CD4-positive, alpha-beta memory T cell (primary cell): ENCODE data around the gene PTPRT. TPM values are rescaled to one million over a fixed set of nuclear protein-coding genes. Genes with fewer than 3 reads are reported as not detected.

ENCODE experiments used
- CTCF ChIA-PET: fragments of 350-600 bp; sonication (Branson Sonifier 250); formaldehyde crosslinking; loops from one replicate; lab custom pipeline; 2021; ENCODE audit warnings: inconsistent platforms; ENCODE audit not compliant: partially characterized antibody; lab: Charles Lee
- POLR2A ChIA-PET: fragments of 350-600 bp; sonication (Branson Sonifier 250); formaldehyde crosslinking; loops from one replicate; lab custom pipeline; 2021; ENCODE audit not compliant: partially characterized antibody; lab: Charles Lee
- DNase-seq, 5 donors: peaks; one replicate each; pipeline versions ENCODE4 v3.0.0 to v3.0.0-alpha.2; 2020 to 2022; ENCODE audit warnings: mixed read lengths in 1 of 5
- H3K27ac ChIP-seq: one replicate; pipeline ENCODE4 v1.7.0; 2013; ENCODE audit warnings: low read depth, low read length
- H3K27me3 ChIP-seq: 2 replicates; pipeline ENCODE4 v1.7.0; 2013; ENCODE audit warnings: mild to moderate bottlenecking, low read length, moderate library complexity; ENCODE audit not compliant: insufficient read depth
- H3K36me3 ChIP-seq: 2 replicates; pipeline ENCODE4 v1.7.0; 2013; ENCODE audit warnings: mild to moderate bottlenecking, low read length, moderate library complexity; ENCODE audit not compliant: insufficient read depth
- H3K4me1 ChIP-seq: 2 replicates; pipeline ENCODE4 v1.7.0; 2013; ENCODE audit warnings: mild to moderate bottlenecking, low read length, moderate library complexity; ENCODE audit not compliant: insufficient read depth
- H3K4me3 ChIP-seq, 2 donors: one replicate each; pipeline ENCODE4 v1.7.0; 2013; ENCODE audit warnings: low read length in 2 of 2, mild to moderate bottlenecking in 1 of 2
- H3K9me3 ChIP-seq, 2 donors: one replicate each; pipeline ENCODE4 v1.7.0; 2013; ENCODE audit warnings: low read length in 2 of 2, control low read depth in 1 of 2; ENCODE audit not compliant: control insufficient read depth in 1 of 2
- H3K27ac Mint-ChIP-seq, 7 donors: one replicate each; pipeline ENCODE4 v1.8.0; 2020 to 2021; ENCODE audit warnings: mixed read lengths in 7 of 7, mild to moderate bottlenecking in 6 of 7, inconsistent platforms in 3 of 7, moderate library complexity in 3 of 7
- H3K27me3 Mint-ChIP-seq, 2 donors: one replicate each; pipeline ENCODE4 v1.8.0; 2020 to 2021; ENCODE audit warnings: mixed read lengths in 2 of 2
- H3K36me3 Mint-ChIP-seq, 2 donors: one replicate each; pipeline ENCODE4 v1.8.0; 2020 to 2021; ENCODE audit warnings: mixed read lengths in 2 of 2, inconsistent platforms in 1 of 2, mild to moderate bottlenecking in 1 of 2
- H3K4me1 Mint-ChIP-seq, 4 donors: one replicate each; pipeline ENCODE4 v1.8.0; 2020 to 2021; ENCODE audit warnings: mixed read lengths in 4 of 4, mild to moderate bottlenecking in 1 of 4
- H3K4me3 Mint-ChIP-seq, 8 donors: one replicate each; pipeline ENCODE4 v1.8.0; 2020 to 2021; ENCODE audit warnings: mixed read lengths in 8 of 8, mild to moderate bottlenecking in 7 of 8, moderate library complexity in 6 of 8, inconsistent platforms in 3 of 8
- H3K9me3 Mint-ChIP-seq, 8 donors: one replicate each; pipeline ENCODE4 v1.8.0; 2020 to 2021; ENCODE audit warnings: mixed read lengths in 8 of 8, mild to moderate bottlenecking in 5 of 8, inconsistent platforms in 3 of 8, moderate library complexity in 1 of 8
- intact Hi-C: fragments of 100-400 bp; cut with micrococcal nuclease; formaldehyde crosslinking; loops from one replicate; pipeline ENCODE4 v1.15.1; 2023
- polyA plus RNA-seq, 2 donors: library from polyadenylated mRNA; unstranded; fragments of 300-500 nt; fragmentation: Illumina TruSeq; gene quantifications; one replicate each; pipeline ENCODE4 v1.2.3, GENCODE V29; 2021
- total RNA-seq, 2 experiments: library from RNA; stranded (reverse); gene quantifications; one replicate each; pipeline ENCODE4 v1.2.3, GENCODE V29; 2021

The PTPRT gene
- total and polyA plus RNA-seq, 4 experiments from 2014 or later, result not detected

DNA sequence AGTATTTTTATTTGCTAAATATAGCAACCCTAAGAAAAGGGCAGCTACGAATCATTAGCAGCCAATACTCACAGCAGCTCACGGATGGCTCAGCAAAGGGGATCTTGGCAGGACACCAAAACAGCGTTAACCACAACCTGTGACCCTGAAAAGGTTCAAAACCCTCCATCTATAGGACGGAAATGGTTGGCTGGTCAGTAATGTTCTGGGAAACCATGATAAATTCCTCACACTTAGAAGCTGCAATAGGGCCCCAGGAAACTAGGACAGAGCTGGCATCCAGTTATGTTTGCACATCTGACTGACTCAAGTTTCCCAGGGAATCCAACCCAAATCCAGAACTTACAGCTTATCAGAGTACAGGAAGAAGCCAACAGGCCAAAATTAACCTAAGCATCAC lies 30.9 kb upstream of the PTPRT start:
- CTCF ChIA-PET, result no interaction called here
- no peak for DNase-seq
- POLR2A ChIA-PET, result no interaction called here
- no peaks in the 10 kb centered on the region for H3K4me1 ChIP-seq
- no peaks in the 10 kb centered on the region for H3K27me3 ChIP-seq
- H3K36me3 ChIP-seq, result no peaks in the 10 kb centered on the region
- Mint-ChIP-seq H3K4me1 (no peaks in the 10 kb centered on the region), H3K27me3 (peaks cover 0 to 5% of the 10 kb centered on the region in 2 donors), H3K4me3 (no peak overlapping the region), H3K36me3 (no peaks in the 10 kb centered on the region), H3K27ac (no peak overlapping the region), H3K9me3 (peaks cover 0 to 5% (median 0%) of the 10 kb centered on the region in 8 donors)
- H3K9me3 ChIP-seq, result no peaks in the 10 kb centered on the region
- no peak overlapping the region for H3K27ac ChIP-seq
- intact Hi-C loops, result no loop called here
- H3K4me3 ChIP-seq, result no peak overlapping the region

- Histone ChIP-seq H3K27me3 (no peaks in the 10 kb centered on the region), H3K4me3 (no peak overlapping the region), H3K4me1 (no peaks in the 10 kb centered on the region), H3K9me3 (no peaks in the 10 kb centered on the region), H3K36me3 (no peaks in the 10 kb centered on the region), H3K27ac (no peak overlapping the region)
- Mint-ChIP-seq H3K27ac (no peak overlapping the region), H3K36me3 (no peaks in the 10 kb centered on the region), H3K4me1 (no peaks in the 10 kb centered on the region), H3K27me3 (peaks cover 4 to 9% of the 10 kb centered on the region in 2 donors), H3K9me3 (peaks cover 0 to 3% (median 0%) of the 10 kb centered on the region in 8 donors), H3K4me3 (no peak overlapping the region)
- intact Hi-C loops, result no loop called here
- no peak for DNase-seq
- POLR2A ChIA-PET, result no interaction called here
- CTCF ChIA-PET, result no interaction called here
These were observed 21.2 kb upstream of the PTPRT start for GRCh38 chr20:43210901-43211300.

GRCh38 chr20:43209831-43210230 lies 20.1 kb upstream of the PTPRT start:
- no peaks in the 10 kb centered on the region for H3K36me3 Mint-ChIP-seq
- H3K9me3 Mint-ChIP-seq, result peaks cover 0 to 3% (median 2%) of the 10 kb centered on the region in 8 donors
- peaks cover 4% of the 10 kb centered on the region in 2 donors for H3K27me3 Mint-ChIP-seq
- no peaks in the 10 kb centered on the region for H3K4me1 ChIP-seq
- DNase-seq, result no peak
- H3K4me1 Mint-ChIP-seq, result no peaks in the 10 kb centered on the region
- ChIA-PET POLR2A (no interaction called here), CTCF (no interaction called here)
- no peak overlapping the region for H3K27ac ChIP-seq
- no peaks in the 10 kb centered on the region for H3K27me3 ChIP-seq
- intact Hi-C loops, result no loop called here
- H3K36me3 ChIP-seq, result no peaks in the 10 kb centered on the region
- H3K4me3 Mint-ChIP-seq, result no peak overlapping the region
- no peaks in the 10 kb centered on the region for H3K9me3 ChIP-seq
- no peak overlapping the region for H3K4me3 ChIP-seq
- H3K27ac Mint-ChIP-seq, result no peak overlapping the region

DNA sequence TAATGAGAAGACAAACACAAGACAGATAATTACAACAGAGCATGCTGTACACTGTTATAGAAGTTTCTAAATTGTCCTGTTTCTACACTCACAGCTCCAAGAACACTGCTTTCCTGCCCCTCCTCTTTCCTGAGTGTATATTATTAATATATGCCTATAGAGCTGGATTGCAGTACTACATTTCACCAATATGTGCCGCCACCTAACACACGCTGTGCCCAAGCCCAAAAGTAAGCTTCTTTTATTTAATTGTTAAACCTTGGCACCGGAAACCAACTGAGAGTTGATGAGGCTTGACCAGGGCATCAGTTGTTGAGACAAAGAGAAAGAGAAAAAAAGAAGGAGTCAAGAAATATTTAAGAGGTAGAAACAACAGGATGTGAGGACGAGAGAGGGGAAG lies 16.0 kb upstream of the PTPRT start:
- H3K4me1 Mint-ChIP-seq, result no peaks in the 10 kb centered on the region
- Histone ChIP-seq H3K36me3 (no peaks in the 10 kb centered on the region), H3K9me3 (no peaks in the 10 kb centered on the region), H3K27ac (no peak overlapping the region), H3K4me3 (no peak overlapping the region), H3K4me1 (no peaks in the 10 kb centered on the region), H3K27me3 (no peaks in the 10 kb centered on the region)
- no peak overlapping the region for H3K27ac Mint-ChIP-seq
- H3K36me3 Mint-ChIP-seq, result no peaks in the 10 kb centered on the region
- CTCF ChIA-PET, result no interaction called here
- H3K4me3 Mint-ChIP-seq, result no peak overlapping the region
- no peak for DNase-seq
- H3K27me3 Mint-ChIP-seq, result peaks cover 2 to 3% of the 10 kb centered on the region in 2 donors
- peaks cover 0 to 7% (median 1%) of the 10 kb centered on the region in 8 donors for H3K9me3 Mint-ChIP-seq
- intact Hi-C loops, result no loop called here
- POLR2A ChIA-PET, result no interaction called here

GRCh38 chr20:43202100-43202499 lies 12.4 kb upstream of the PTPRT start:
- Mint-ChIP-seq H3K9me3 (peaks cover 0 to 7% (median 1%) of the 10 kb centered on the region in 8 donors), H3K27me3 (peaks cover 0 to 1% of the 10 kb centered on the region in 2 donors), H3K27ac (no peak overlapping the region), H3K4me3 (no peak overlapping the region), H3K36me3 (no peaks in the 10 kb centered on the region), H3K4me1 (no peaks in the 10 kb centered on the region)
- Histone ChIP-seq H3K4me1 (no peaks in the 10 kb centered on the region), H3K4me3 (no peak overlapping the region), H3K27me3 (no peaks in the 10 kb centered on the region), H3K27ac (no peak overlapping the region), H3K36me3 (no peaks in the 10 kb centered on the region), H3K9me3 (no peaks in the 10 kb centered on the region)
- CTCF ChIA-PET, result interaction anchor here (1.6 kb wide), 1 partner anchor 20 kb away, joined by 3 read pairs; no protein-coding TSS in a partner anchor
- intact Hi-C loops, result no loop called here
- DNase-seq, result no peak
- POLR2A ChIA-PET, result no interaction called here

DNA sequence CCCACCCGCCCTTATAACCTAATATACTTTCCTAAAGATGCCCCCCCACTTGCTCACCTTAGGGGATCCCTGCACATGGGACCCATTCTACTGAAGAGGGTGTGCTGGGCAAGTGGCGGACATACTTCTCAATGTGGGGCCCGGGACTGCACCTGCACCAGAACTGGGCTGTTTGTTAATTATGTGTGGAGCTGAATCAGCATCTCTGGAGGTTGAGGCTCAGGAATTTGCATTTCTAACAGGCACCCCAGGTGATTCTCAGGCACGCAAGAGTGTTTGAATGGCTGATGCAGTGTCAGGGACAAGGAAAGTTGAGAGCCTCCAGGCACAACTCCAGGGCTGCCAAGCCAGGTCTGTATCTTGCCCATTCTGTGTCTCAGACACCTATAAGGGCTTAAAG lies 8.9 kb upstream of the PTPRT start:
- CTCF ChIA-PET, result no interaction called here
- no peaks in the 10 kb centered on the region for H3K4me1 ChIP-seq
- DNase-seq, result no peak
- no peaks in the 10 kb centered on the region for H3K9me3 ChIP-seq
- Mint-ChIP-seq H3K4me1 (no peaks in the 10 kb centered on the region), H3K36me3 (no peaks in the 10 kb centered on the region), H3K27ac (no peak overlapping the region), H3K9me3 (peaks cover 0 to 5% (median 0%) of the 10 kb centered on the region in 8 donors), H3K4me3 (no peak overlapping the region), H3K27me3 (peaks cover 0 to 1% of the 10 kb centered on the region in 2 donors)
- H3K4me3 ChIP-seq, result no peak overlapping the region
- no peaks in the 10 kb centered on the region for H3K36me3 ChIP-seq
- intact Hi-C loops, result no loop called here
- POLR2A ChIA-PET, result no interaction called here
- H3K27ac ChIP-seq, result no peak overlapping the region
- no peaks in the 10 kb centered on the region for H3K27me3 ChIP-seq

GRCh38 chr20:43196243-43196642 lies 6.5 kb upstream of the PTPRT start:
- H3K4me1 ChIP-seq, result no peaks in the 10 kb centered on the region
- CTCF ChIA-PET, result no interaction called here
- no peaks in the 10 kb centered on the region for H3K27me3 ChIP-seq
- no peak overlapping the region for H3K27ac ChIP-seq
- POLR2A ChIA-PET, result no interaction called here
- Mint-ChIP-seq H3K36me3 (no peaks in the 10 kb centered on the region), H3K4me1 (no peaks in the 10 kb centered on the region), H3K27me3 (peaks cover 3 to 6% of the 10 kb centered on the region in 2 donors), H3K9me3 (peaks cover 0 to 1% (median 0%) of the 10 kb centered on the region in 8 donors), H3K27ac (no peak overlapping the region), H3K4me3 (no peak overlapping the region)
- DNase-seq, result no peak
- intact Hi-C loops, result no loop called here
- no peaks in the 10 kb centered on the region for H3K36me3 ChIP-seq
- H3K4me3 ChIP-seq, result no peak overlapping the region
- H3K9me3 ChIP-seq, result no peaks in the 10 kb centered on the region

DNA sequence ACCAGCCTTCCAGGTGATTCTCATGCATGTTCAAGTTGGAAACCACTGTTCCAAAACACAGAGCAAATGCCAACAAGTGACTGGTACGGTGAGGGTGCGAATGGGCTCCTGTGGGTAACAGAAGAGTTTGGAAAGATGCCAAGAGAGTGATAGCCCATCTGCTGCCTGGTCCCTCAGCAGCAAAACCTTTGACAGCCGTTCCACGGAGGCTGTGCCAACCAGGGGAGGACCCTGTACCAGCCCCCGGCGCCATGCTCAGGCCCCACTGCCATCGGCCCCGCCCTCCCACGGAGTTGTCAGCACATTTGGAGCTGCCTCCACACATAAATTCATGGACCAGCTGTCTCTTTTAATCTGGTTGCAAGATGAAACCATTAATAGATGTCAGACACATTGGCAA lies 4.4 kb upstream of the PTPRT start:
- Mint-ChIP-seq H3K4me1 (no peaks in the 10 kb centered on the region), H3K4me3 (no peak overlapping the region), H3K27ac (no peak overlapping the region), H3K27me3 (peaks cover 11 to 17% of the 10 kb centered on the region in 2 donors), H3K36me3 (no peaks in the 10 kb centered on the region), H3K9me3 (peaks cover 0 to 1% (median 0%) of the 10 kb centered on the region in 8 donors)
- Histone ChIP-seq H3K9me3 (no peaks in the 10 kb centered on the region), H3K27me3 (peaks cover 5% of the 10 kb centered on the region), H3K27ac (no peak overlapping the region), H3K4me3 (no peak overlapping the region), H3K36me3 (no peaks in the 10 kb centered on the region), H3K4me1 (no peaks in the 10 kb centered on the region)
- ChIA-PET POLR2A (no interaction called here), CTCF (no interaction called here)
- no peak for DNase-seq
- intact Hi-C loops, result no loop called here
